GM06990 (cell line): ENCODE measurements around the gene MYL10.

Experiments used
- DNase-seq: peaks from one replicate; pipeline ENCODE4 v3.0.0-alpha.2; 2011; ENCODE audit not compliant: insufficient read length; ENCODE audit errors: extremely low read depth
- H3K27me3 ChIP-seq: replicated peaks from 2 replicates; pipeline ENCODE4 v1.6.0; 2011; ENCODE audit warnings: low read length; ENCODE audit not compliant: control insufficient read depth, insufficient read depth
- H3K36me3 ChIP-seq: 2 replicates; pipeline ENCODE4 v1.5.1; 2011; ENCODE audit warnings: low read length; ENCODE audit not compliant: control insufficient read depth, insufficient read depth
- H3K4me3 ChIP-seq: replicated peaks from 2 replicates; pipeline ENCODE4 v1.5.1; 2011; ENCODE audit warnings: low read depth, mild to moderate bottlenecking, control low read depth, low read length
- CTCF ChIP-seq: IDR thresholded peaks from 2 replicates; pipeline ENCODE4 v1.5.1; 2011; ENCODE audit warnings: low read length, control low read depth, mild to moderate bottlenecking, inconsistent platforms; ENCODE audit not compliant: insufficient read depth, poor library complexity, severe bottlenecking

Gene MYL10

GRCh38 chr7:101602484-101603241, 26.4 kb downstream of the MYL10 start:
- peak; percentile 31 for DNase-seq
- peak; percentile 94 for TF ChIP-seq CTCF
- H3K4me3 ChIP-seq, result no peak overlapping the region
- peaks cover 1% of the 10 kb centered on the region; the same call in 1 of the 2 replicates for H3K27me3 ChIP-seq
- H3K36me3 ChIP-seq, result no peaks in the 10 kb centered on the region

DNA sequence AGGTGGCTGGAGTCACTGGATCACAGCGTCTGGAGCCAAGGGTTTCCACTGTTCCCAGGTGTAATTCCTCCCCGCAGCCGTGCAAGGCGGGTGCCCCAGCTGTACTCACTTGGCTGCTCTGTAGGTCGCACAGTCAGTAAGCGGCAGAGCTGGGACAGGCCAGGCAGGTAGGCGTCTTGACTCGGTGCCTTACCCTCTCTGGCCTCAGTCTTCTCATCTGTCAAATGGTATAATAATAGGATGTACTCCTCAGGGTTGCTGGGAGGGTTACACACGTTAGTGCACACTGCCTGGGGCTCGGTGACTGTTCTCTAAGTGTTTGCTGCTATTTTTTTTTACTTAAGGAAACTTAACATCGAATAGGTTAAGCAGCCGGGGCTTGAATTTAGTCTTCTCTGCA, 27.0 kb downstream of the MYL10 start:
- no peak for DNase-seq
- H3K36me3 ChIP-seq, result no peaks in the 10 kb centered on the region
- no peak overlapping the region for H3K4me3 ChIP-seq
- H3K27me3 ChIP-seq, result peaks cover 1% of the 10 kb centered on the region; the same call in 1 of the 2 replicates
- TF ChIP-seq CTCF, result no peak

DNA sequence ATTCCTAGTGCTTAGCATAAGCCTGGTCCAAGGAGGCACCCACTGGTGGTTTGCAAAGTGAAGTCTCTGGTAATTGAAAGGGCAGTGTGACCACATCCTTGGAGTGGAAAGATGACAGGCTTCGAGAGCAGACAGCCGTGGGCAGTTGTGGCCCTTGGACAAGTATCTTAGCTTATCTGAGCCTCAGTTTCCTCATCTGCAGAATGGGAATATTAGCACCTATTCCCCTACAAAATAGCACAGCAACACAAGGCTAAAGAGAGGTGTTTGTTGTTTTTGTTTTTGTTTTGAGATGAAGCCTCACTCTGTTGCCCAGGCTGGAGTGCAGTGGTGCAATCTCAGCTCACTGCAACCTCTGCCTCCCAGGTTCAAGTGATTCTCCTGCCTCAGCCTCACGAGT, 29.3 kb downstream of the MYL10 start:
- H3K36me3 ChIP-seq, result no peaks in the 10 kb centered on the region
- H3K27me3 ChIP-seq, result peaks cover 1% of the 10 kb centered on the region; the same call in 1 of the 2 replicates
- TF ChIP-seq CTCF, result no peak
- H3K4me3 ChIP-seq, result no peak overlapping the region
- DNase-seq, result no peak

DNA sequence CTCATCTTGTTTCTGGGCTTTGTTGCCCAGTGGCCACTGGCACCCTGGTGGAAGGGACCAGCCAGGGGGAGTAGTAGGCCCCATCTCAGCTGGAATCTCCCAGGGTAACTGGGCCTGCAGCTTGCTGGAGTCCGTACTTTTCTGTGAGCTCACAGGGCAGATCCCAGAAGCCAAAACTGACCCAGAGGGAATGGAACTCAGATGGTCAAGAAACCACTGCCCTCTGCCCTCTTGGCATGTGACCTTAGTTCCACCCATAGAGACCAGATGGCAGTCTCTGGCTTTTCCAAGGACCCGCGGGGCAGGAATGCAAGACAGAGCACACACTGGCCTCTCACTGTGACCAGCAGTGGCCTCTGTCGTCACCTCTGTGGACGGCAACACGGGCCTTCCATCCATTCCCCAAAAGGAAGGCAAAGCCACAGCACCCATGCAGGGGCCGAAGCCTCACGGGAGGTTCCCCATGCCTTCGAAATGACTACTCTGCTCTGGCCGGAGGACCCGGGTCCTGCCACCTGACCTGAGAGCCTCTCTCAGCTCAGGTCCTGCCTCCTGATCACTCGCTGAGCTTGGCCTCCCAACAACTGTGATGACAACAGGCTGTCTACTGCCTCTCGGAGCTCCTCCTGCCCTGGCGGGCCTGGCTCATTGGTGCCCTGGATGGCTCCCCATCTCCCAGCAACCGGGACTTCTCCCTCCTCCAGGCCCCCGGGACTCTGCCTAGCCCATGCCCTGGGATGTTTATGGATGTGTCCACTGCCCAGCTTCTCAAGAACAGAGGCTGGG, 29.9 kb downstream of the MYL10 start:
- no peak overlapping the region for H3K4me3 ChIP-seq
- DNase-seq, result no peak
- no peaks in the 10 kb centered on the region for H3K36me3 ChIP-seq
- no peak for TF ChIP-seq CTCF
- H3K27me3 ChIP-seq, result no peaks in the 10 kb centered on the region; the same call in 1 of the 2 replicates

DNA sequence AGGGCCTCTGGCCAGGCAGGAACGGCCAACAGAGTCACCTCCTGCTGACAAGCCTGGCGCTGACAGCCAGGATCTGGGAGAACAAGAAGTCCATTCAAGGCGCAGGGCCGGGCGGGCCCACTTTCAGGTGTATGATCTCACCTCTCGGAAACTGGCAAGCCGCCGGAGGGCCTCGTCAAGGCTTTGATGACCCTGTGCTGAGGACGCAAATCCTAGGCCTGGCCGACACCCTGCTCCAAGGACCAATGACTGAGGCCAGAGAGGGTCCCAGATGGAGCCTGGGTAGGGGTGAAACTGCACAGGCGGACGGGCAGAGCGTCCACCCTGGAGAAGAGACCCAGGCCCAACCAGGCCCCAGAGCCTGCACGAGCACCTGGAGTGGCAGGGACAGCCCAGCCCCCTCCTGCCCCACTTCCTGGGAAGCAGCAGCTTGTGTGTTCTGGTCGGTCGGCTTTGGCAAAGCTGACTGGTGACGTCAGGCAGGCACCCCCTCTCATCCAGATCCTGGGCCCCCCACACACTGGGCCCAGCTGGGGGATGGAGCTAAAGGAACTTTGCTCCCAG, 30.6 kb downstream of the MYL10 start:
- no peaks in the 10 kb centered on the region for H3K36me3 ChIP-seq
- DNase-seq, result no peak
- H3K27me3 ChIP-seq, result no peaks in the 10 kb centered on the region; the same call in 1 of the 2 replicates
- no peak overlapping the region for H3K4me3 ChIP-seq
- TF ChIP-seq CTCF, result no peak
